ENCODE measurements around the gene P2RY2.
"Not testable (repeated sequence)": the region's sequence is repeated elsewhere in the genome, so short reads cannot be mapped to it uniquely, and the experiment has no call there.

Gene P2RY2

GRCh38 chr11:73229321-73229895, 11.3 kb downstream of the P2RY2 start:
- no peak for DNase-seq

DNA sequence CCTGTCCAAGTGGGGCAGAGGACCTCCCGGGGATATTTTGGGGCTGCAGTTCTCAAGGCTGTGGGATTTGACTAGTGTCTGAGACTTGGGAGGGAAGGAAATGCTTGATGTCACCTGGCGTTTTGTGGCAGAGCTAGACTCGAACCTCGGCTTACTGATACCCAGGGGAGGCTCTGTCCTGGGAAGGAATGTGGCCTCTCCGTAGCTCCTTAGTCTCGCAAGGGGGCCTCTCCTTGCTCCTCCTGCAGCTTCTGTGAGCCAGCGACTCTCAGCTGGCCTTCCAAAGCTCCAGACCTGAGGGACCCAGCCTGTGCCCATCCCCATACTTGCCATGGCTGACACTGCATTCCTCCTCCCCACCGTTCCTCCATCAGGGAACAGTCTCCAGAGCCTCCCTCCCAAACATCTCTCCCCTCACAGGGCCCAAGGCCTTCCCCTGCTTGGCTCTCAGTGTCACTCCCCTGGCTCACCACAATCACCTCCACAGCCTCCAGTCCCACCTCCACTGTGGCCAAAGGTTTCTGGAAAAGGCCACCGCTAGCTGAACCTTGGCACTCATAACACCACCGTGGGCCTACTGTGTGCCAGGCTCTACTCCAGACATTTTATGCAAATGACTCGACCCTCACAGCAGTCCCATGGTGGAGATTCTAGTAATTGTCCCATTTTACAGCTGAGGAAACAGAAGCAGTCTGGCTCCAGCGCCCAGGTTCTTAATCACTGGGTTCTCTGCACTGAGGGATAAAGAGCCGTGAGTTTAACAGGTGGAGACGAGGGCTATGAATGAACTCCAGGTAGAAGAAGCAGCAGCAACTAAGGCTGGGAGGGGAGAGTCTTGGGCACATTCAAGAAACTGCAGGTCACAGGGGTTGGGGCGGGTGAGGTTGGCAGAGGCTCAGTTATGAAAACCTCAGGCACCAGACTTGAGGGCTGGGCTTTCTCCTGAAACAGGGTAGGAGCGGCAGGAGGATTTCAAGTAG, 12.1 kb downstream of the P2RY2 start:
- DNase-seq, result no peak

DNA sequence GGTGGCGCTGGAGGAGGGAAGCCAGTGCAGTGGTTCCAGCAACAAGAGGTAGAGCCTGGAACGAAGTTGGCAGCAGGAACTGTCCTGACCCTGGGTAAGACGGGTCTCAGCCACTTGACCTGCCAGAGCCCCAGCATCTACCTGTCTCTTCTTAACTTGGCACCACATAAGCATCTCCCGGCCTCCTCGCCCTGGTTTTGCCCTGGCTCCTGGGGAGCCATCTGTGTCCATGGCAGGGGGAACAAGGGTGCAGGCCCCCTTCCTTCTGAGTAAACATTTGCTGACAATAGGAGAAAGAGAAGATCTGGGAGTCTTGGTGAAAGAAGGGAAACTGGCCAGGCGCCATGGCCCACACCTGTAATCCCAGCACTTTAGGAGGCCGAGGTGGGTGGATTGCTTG, 12.8 kb downstream of the P2RY2 start:
- no peak for DNase-seq

- not testable (repeated sequence) for DNase-seq
Observed at GRCh38 chr11:73232487-73232886, 14.4 kb downstream of the P2RY2 start.

GRCh38 chr11:73233211-73233610, 15.1 kb downstream of the P2RY2 start:
- no peak for DNase-seq

- no peak for DNase-seq
Observed at GRCh38 chr11:73233692-73234470, 15.8 kb downstream of the P2RY2 start.

GRCh38 chr11:73234471-73235181, 16.5 kb downstream of the P2RY2 start:
- DNase-seq, result no peak

DNA sequence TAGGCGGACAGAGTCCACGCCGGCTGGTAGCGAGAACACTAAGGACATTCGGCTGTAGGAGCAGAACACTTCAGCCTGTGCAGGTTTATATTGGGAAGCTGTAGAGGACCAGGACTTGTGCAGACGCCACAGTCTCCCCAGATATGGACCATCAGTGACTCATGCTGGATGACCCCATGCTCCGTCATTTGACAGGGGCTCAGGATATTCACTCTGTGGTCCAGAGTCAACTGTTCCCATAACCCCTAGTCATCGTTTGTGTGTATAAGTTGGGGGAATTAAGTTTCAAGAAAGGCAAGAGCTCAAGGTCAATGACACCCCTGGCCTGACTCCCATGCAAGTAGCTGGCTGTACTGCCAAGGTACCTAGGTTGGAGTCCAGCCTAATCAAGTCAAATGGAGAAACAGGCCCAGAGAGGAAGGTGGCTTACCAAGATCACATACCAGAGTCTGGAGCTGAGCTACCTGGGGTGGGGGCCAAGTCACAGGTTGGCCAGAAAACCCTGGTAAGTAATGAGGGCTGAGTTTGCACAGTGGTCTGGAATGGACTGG, 17.2 kb downstream of the P2RY2 start:
- DNase-seq, result no peak

DNA sequence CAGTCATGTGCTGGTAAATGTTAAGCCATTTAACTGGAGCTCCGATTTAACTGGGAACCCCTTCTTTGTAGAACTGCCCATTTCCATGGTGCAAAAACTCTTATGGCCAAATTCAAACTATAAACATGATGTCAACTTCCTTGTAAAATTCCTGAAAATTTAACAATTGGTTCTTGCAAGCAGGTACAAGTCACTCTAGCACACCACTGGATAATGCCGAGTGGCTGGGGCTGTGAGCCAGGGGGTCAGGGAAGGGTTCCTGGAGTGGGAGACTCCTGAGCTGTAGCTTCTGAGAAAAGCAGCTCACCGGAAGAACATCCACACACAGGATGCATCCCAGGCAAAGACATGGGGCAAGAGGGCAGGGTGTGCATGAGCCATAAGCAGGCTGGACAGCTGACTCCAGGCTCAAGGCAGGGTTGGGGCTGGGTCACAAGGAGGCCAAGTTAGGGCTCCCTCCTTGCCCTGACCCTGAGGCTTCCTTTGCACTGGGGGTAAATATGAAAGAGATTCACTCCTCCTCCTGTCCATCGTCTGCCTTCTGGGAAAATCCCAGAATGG, 18.2 kb downstream of the P2RY2 start:
- no peak for DNase-seq

GRCh38 chr11:73236854-73237253, 18.8 kb downstream of the P2RY2 start:
- DNase-seq, result peak; percentile 58

GRCh38 chr11:73237471-73238290, 19.6 kb downstream of the P2RY2 start:
- no peak for DNase-seq

DNA sequence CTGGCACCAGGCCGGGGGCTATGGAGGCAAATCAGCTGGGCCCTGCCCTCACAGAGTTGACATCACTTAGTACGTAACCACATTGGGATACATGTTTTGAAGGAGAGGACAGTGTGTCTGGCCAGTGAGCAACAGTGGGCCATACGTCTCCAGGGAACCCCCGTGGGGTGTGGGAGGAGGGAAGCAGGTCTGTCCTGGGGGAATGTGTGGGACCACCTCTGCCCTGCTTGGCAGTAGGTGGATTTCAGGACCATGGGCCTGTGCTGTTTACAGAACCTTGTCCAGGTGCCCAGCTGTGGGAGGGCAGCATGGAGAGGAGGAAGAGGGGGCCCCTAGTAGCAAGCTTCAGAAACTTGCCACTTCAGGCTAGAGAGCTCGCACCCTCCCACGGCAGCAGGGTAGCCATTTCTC, 21.0 kb downstream of the P2RY2 start:
- DNase-seq, result no peak

GRCh38 chr11:73239571-73240189, 21.6 kb downstream of the P2RY2 start:
- DNase-seq, result no peak

- no peak for DNase-seq
Observed at GRCh38 chr11:73240190-73240781, 22.2 kb downstream of the P2RY2 start.

GRCh38 chr11:73241300-73241699, 23.2 kb downstream of the P2RY2 start:
- no peak for DNase-seq

DNA sequence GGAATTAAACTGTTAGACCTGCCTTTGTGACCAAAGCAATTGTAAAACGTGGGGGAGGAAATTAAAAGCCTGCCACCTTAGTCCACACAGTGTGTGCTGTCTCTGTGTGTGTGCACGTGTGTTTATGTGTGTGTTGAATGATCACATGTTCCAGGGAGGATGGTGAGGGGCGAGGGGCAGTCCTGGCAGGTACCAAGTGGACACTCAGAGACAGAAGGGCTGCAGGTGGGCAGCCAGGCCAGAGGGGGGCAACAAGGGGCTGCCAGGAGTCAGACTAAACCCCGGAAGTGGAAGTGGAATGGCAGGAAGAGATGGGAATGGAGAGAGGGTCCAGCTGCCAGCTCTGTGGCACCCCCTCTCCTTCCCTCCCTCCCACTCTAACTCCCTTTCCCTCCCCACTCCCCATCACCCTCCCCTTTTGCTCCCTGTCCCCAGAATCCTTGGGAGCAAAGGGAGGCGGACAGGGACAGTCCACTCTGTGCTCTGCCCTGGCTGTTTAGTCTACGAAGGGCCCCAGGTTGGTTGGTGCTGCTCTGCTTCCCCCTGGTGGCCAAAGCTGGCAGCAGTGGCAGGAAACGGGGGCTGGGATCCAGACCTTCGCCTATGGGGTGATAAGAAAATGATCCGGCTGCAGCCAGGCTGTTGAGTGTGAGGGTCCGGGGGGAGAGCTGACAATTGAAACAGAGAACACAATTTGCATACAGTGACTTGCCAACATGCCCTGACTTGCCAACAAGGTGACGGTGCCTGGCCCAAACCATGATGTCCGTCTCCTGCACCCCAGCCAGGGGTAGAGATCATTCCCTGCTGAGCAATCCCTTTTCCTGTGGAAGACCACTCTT, 24.4 kb downstream of the P2RY2 start:
- peak; percentile 87 for DNase-seq

- no peak for DNase-seq
Observed at GRCh38 chr11:73243093-73243485, 25.0 kb downstream of the P2RY2 start.

GRCh38 chr11:73244589-73245240, 26.6 kb downstream of the P2RY2 start:
- no peak for DNase-seq

GRCh38 chr11:73245461-73245860, 27.4 kb downstream of the P2RY2 start:
- DNase-seq, result no peak

Measured in activated CD4-positive, alpha-beta T cell treated with anti-CD3 and anti-CD28 coated beads for 48 hours (primary cell).